ENCODE data around the gene SLK. TPM values are rescaled to one million over a fixed set of nuclear protein-coding genes. Genes with fewer than 3 reads are reported as not detected.

The SLK gene
- total RNA-seq, 1 donor from 2014 or later: 30.0 TPM

GRCh38 chr10:104014176-104014575, 47.2 kb downstream of the SLK start:
- no peak overlapping the region for H3K27ac Mint-ChIP-seq (ENCODE audit: unreplicated experiment)
- H3K27me3 Mint-ChIP-seq (ENCODE audit: low read depth): no peaks in the 10 kb centered on the region
- no peaks in the 10 kb centered on the region for H3K4me1 Mint-ChIP-seq
- TF ChIP-seq CTCF (conservative IDR thresholded peaks at IDR 0.05): no peak
- H3K4me3 Mint-ChIP-seq: no peak overlapping the region
- H3K9me3 Mint-ChIP-seq: no peaks in the 10 kb centered on the region
- H3K36me3 Mint-ChIP-seq (ENCODE audit: low read depth): no peaks in the 10 kb centered on the region
- DNase-seq (ENCODE audit: low read depth, low spot score): no peak

GRCh38 chr10:104016661-104017060, 49.7 kb downstream of the SLK start:
- Mint-ChIP-seq H3K4me1 (no peaks in the 10 kb centered on the region), H3K36me3 (ENCODE audit: low read depth) (peaks cover 3% of the 10 kb centered on the region), H3K27me3 (ENCODE audit: low read depth) (no peaks in the 10 kb centered on the region), H3K9me3 (no peaks in the 10 kb centered on the region), H3K27ac (ENCODE audit: unreplicated experiment) (no peak overlapping the region), H3K4me3 (no peak overlapping the region)
- no peak for TF ChIP-seq CTCF (conservative IDR thresholded peaks at IDR 0.05)
- DNase-seq (ENCODE audit: low read depth, low spot score): no peak

- Mint-ChIP-seq H3K36me3 (ENCODE audit: low read depth) (peaks cover 10% of the 10 kb centered on the region), H3K27ac (ENCODE audit: unreplicated experiment) (no peak overlapping the region), H3K4me1 (no peaks in the 10 kb centered on the region), H3K27me3 (ENCODE audit: low read depth) (no peaks in the 10 kb centered on the region), H3K9me3 (no peaks in the 10 kb centered on the region), H3K4me3 (no peak overlapping the region)
- no peak for DNase-seq (ENCODE audit: low read depth, low spot score)
- TF ChIP-seq CTCF (conservative IDR thresholded peaks at IDR 0.05): no peak
Measured at GRCh38 chr10:104018471-104018870, 51.5 kb downstream of the SLK start.

GRCh38 chr10:104020020-104020419, 53.1 kb downstream of the SLK start:
- H3K27ac Mint-ChIP-seq (ENCODE audit: unreplicated experiment): no peak overlapping the region
- no peaks in the 10 kb centered on the region for H3K4me1 Mint-ChIP-seq
- DNase-seq (ENCODE audit: low read depth, low spot score): no peak
- H3K36me3 Mint-ChIP-seq (ENCODE audit: low read depth): peaks cover 15% of the 10 kb centered on the region
- TF ChIP-seq CTCF (conservative IDR thresholded peaks at IDR 0.05): no peak
- no peak overlapping the region for H3K4me3 Mint-ChIP-seq
- no peaks in the 10 kb centered on the region for H3K9me3 Mint-ChIP-seq
- no peaks in the 10 kb centered on the region for H3K27me3 Mint-ChIP-seq (ENCODE audit: low read depth)

GRCh38 chr10:104021246-104021645, 54.3 kb downstream of the SLK start:
- H3K36me3 Mint-ChIP-seq (ENCODE audit: low read depth): peaks cover 15% of the 10 kb centered on the region
- TF ChIP-seq CTCF (conservative IDR thresholded peaks at IDR 0.05): no peak
- no peak for DNase-seq (ENCODE audit: low read depth, low spot score)
- H3K9me3 Mint-ChIP-seq: no peaks in the 10 kb centered on the region
- H3K27me3 Mint-ChIP-seq (ENCODE audit: low read depth): no peaks in the 10 kb centered on the region
- H3K4me3 Mint-ChIP-seq: no peak overlapping the region
- no peak overlapping the region for H3K27ac Mint-ChIP-seq (ENCODE audit: unreplicated experiment)
- no peaks in the 10 kb centered on the region for H3K4me1 Mint-ChIP-seq

GRCh38 chr10:104022026-104022425, 55.1 kb downstream of the SLK start:
- TF ChIP-seq CTCF (conservative IDR thresholded peaks at IDR 0.05): no peak
- Mint-ChIP-seq H3K27me3 (ENCODE audit: low read depth) (no peaks in the 10 kb centered on the region), H3K9me3 (no peaks in the 10 kb centered on the region), H3K36me3 (ENCODE audit: low read depth) (peaks cover 15% of the 10 kb centered on the region), H3K27ac (ENCODE audit: unreplicated experiment) (no peak overlapping the region), H3K4me3 (no peak overlapping the region), H3K4me1 (no peaks in the 10 kb centered on the region)
- DNase-seq (ENCODE audit: low read depth, low spot score): no peak

All from neural crest cell (in vitro differentiated cells).